Measurements from ENCODE around the gene RNGTT.

DNA sequence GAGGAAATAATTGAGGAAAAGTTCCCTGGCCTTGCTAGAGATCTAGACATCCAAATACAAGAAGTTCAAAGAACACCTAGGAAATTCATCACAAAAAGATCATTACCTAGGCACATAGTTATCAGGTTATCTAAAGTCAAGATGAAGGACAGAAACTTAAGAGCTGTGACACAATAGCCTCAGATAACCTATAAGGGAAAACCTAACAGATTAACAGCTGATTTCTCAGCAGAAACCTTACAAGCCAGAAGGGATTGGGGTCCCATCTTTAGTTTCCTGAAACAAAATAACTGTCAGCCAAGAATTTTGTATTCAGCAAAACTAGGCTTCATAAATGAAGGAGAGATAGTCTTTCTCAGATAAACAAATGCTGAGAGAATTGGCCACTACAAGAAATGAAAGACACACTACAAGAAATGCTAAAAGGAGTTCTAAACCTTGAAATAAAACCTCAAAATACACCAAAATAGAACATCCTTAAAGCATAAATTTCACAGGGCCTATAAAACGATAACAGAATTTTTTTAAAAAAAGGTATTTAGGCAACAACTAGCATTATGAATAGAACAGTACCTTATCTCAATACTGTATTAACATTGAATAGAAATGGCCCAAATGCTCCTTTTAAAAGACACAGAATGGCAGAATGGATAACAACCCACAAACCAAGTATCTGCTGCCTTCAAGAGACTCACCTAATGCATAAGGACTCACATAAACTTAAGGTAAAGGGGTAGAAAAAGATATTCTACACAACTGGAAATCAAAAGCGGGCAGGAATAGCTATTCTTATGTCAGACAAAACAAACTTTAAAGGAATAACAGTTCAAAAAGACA lies 9.7 kb downstream of the RNGTT start:
- TF ChIP-seq, protein P1, sequence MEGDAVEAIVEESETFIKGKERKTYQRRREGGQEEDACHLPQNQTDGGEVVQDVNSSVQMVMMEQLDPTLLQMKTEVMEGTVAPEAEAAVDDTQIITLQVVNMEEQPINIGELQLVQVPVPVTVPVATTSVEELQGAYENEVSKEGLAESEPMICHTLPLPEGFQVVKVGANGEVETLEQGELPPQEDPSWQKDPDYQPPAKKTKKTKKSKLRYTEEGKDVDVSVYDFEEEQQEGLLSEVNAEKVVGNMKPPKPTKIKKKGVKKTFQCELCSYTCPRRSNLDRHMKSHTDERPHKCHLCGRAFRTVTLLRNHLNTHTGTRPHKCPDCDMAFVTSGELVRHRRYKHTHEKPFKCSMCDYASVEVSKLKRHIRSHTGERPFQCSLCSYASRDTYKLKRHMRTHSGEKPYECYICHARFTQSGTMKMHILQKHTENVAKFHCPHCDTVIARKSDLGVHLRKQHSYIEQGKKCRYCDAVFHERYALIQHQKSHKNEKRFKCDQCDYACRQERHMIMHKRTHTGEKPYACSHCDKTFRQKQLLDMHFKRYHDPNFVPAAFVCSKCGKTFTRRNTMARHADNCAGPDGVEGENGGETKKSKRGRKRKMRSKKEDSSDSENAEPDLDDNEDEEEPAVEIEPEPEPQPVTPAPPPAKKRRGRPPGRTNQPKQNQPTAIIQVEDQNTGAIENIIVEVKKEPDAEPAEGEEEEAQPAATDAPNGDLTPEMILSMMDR (IDR thresholded peaks at IDR 0.05): no peak
- TF ChIP-seq POLR2A (IDR thresholded peaks at IDR 0.05): no peak
